Effector memory CD8-positive, alpha-beta T cell (primary cell): ENCODE results near the gene IQCE.

ENCODE experiments used
- ATAC-seq: fragments of 150-1000 bp; cut with Tn5 transposase; replicated peaks from 2 replicates; pipeline ENCODE4 v1.10.0; 2021; ENCODE audit warnings: mild to moderate bottlenecking, moderate library complexity
- DNase-seq, 3 experiments: peaks; one replicate each; pipeline ENCODE4 v3.0.0; 2021
- H3K27ac Mint-ChIP-seq, 2 donors: one replicate each; pipeline ENCODE4 v1.8.0; 2022; ENCODE audit warnings: mild to moderate bottlenecking in 2 of 2, mixed read lengths in 2 of 2, moderate library complexity in 2 of 2
- H3K27me3 Mint-ChIP-seq, 2 donors: one replicate each; pipeline ENCODE4 v1.8.0; 2022; ENCODE audit warnings: mixed read lengths in 2 of 2
- H3K36me3 Mint-ChIP-seq: one replicate; pipeline ENCODE4 v1.8.0; 2022; ENCODE audit warnings: mild to moderate bottlenecking, moderate library complexity, mixed read lengths; ENCODE audit not compliant: insufficient read depth
- H3K4me1 Mint-ChIP-seq, 2 donors: one replicate each; pipeline ENCODE4 v1.8.0; 2022; ENCODE audit warnings: low read depth in 2 of 2, mixed read lengths in 2 of 2
- H3K4me3 Mint-ChIP-seq, 2 donors: one replicate each; pipeline ENCODE4 v1.8.0; 2022; ENCODE audit warnings: mild to moderate bottlenecking in 2 of 2, mixed read lengths in 2 of 2, moderate library complexity in 2 of 2
- H3K9me3 Mint-ChIP-seq, 2 donors: one replicate each; pipeline ENCODE4 v1.8.0; 2022; ENCODE audit warnings: mixed read lengths in 2 of 2

IQCE gene

GRCh38 chr7:2655870-2656614 is 97.3 kb downstream of the IQCE start:
- no peak overlapping the region for H3K27ac Mint-ChIP-seq
- ATAC-seq (no peak), DNase-seq (no peak)
- no peaks in the 10 kb centered on the region for H3K9me3 Mint-ChIP-seq
- H3K27me3 Mint-ChIP-seq: no peaks in the 10 kb centered on the region
- H3K36me3 Mint-ChIP-seq: peaks cover 3% of the 10 kb centered on the region
- no peak overlapping the region for H3K4me3 Mint-ChIP-seq
- H3K4me1 Mint-ChIP-seq: peaks cover 0 to 9% of the 10 kb centered on the region in 2 donors

- no peaks in the 10 kb centered on the region for H3K9me3 Mint-ChIP-seq
- ATAC-seq (peak; percentile 22), DNase-seq (no peak)
- H3K27me3 Mint-ChIP-seq: no peaks in the 10 kb centered on the region
- H3K27ac Mint-ChIP-seq: peak overlapping the region; percentile 9 to 38
- peaks cover 3% of the 10 kb centered on the region for H3K36me3 Mint-ChIP-seq
- no peak overlapping the region for H3K4me3 Mint-ChIP-seq
- H3K4me1 Mint-ChIP-seq: peaks cover 0 to 7% of the 10 kb centered on the region in 2 donors
These were observed 98.4 kb downstream of the IQCE start for GRCh38 chr7:2657208-2657607.

- Mint-ChIP-seq H3K9me3 (no peaks in the 10 kb centered on the region), H3K27ac (no peak overlapping the region), H3K27me3 (no peaks in the 10 kb centered on the region), H3K4me3 (no peak overlapping the region), H3K36me3 (peaks cover 3% of the 10 kb centered on the region), H3K4me1 (peaks cover 0 to 3% of the 10 kb centered on the region in 2 donors)
- no peak for ATAC-seq
- DNase-seq: no peak
These were observed 99.3 kb downstream of the IQCE start for GRCh38 chr7:2657920-2658671.

- Mint-ChIP-seq H3K4me1 (peaks cover 0 to 3% of the 10 kb centered on the region in 2 donors), H3K27ac (no peak overlapping the region), H3K36me3 (peaks cover 3% of the 10 kb centered on the region), H3K9me3 (no peaks in the 10 kb centered on the region), H3K27me3 (no peaks in the 10 kb centered on the region), H3K4me3 (no peak overlapping the region)
- DNase-seq (no peak), ATAC-seq (no peak)
These were observed 100.2 kb downstream of the IQCE start for GRCh38 chr7:2658941-2659340.

GRCh38 chr7:2659556-2660358 is 101.0 kb downstream of the IQCE start:
- peaks cover 3% of the 10 kb centered on the region for H3K36me3 Mint-ChIP-seq
- ATAC-seq: no peak
- peaks cover 0 to 3% of the 10 kb centered on the region in 2 donors for H3K4me1 Mint-ChIP-seq
- no peaks in the 10 kb centered on the region for H3K9me3 Mint-ChIP-seq
- DNase-seq: no peak
- no peak overlapping the region for H3K27ac Mint-ChIP-seq
- no peak overlapping the region for H3K4me3 Mint-ChIP-seq
- no peaks in the 10 kb centered on the region for H3K27me3 Mint-ChIP-seq

- no peak for ATAC-seq
- H3K27ac Mint-ChIP-seq: no peak overlapping the region
These were observed 101.7 kb downstream of the IQCE start for GRCh38 chr7:2660359-2661095.

GRCh38 chr7:2661096-2661449 is 102.3 kb downstream of the IQCE start:
- no peak overlapping the region for H3K27ac Mint-ChIP-seq
- H3K9me3 Mint-ChIP-seq: no peaks in the 10 kb centered on the region

More at GRCh38 chr7:2660359-2661095, 101.7 kb downstream of the IQCE start:
- peaks cover 3% of the 10 kb centered on the region for H3K36me3 Mint-ChIP-seq
- DNase-seq: no peak
- no peaks in the 10 kb centered on the region for H3K9me3 Mint-ChIP-seq
- peaks cover 0 to 3% of the 10 kb centered on the region in 2 donors for H3K4me1 Mint-ChIP-seq
- no peak overlapping the region for H3K4me3 Mint-ChIP-seq
- H3K27me3 Mint-ChIP-seq: no peaks in the 10 kb centered on the region

GRCh38 chr7:2661602-2662272 is 103.0 kb downstream of the IQCE start:
- Mint-ChIP-seq H3K9me3 (no peaks in the 10 kb centered on the region), H3K4me3 (no peak overlapping the region), H3K36me3 (peaks cover 3% of the 10 kb centered on the region), H3K27ac (no peak overlapping the region), H3K27me3 (peaks cover 0 to under 1% of the 10 kb centered on the region in 2 donors), H3K4me1 (peaks cover 0 to 3% of the 10 kb centered on the region in 2 donors)
- ATAC-seq: no peak
- no peak for DNase-seq

More at GRCh38 chr7:2661096-2661449, 102.3 kb downstream of the IQCE start:
- no peak for DNase-seq
- Mint-ChIP-seq H3K4me3 (no peak overlapping the region), H3K36me3 (peaks cover 3% of the 10 kb centered on the region), H3K4me1 (peaks cover 0 to 3% of the 10 kb centered on the region in 2 donors), H3K27me3 (no peaks in the 10 kb centered on the region)
- no peak for ATAC-seq

- no peaks in the 10 kb centered on the region for H3K9me3 Mint-ChIP-seq
- H3K4me1 Mint-ChIP-seq: no peaks in the 10 kb centered on the region
- H3K4me3 Mint-ChIP-seq: no peak overlapping the region
- ATAC-seq (no peak), DNase-seq (no peak)
- H3K27ac Mint-ChIP-seq: no peak overlapping the region
- H3K36me3 Mint-ChIP-seq: peaks cover 3% of the 10 kb centered on the region
- peaks cover 6 to 8% of the 10 kb centered on the region in 2 donors for H3K27me3 Mint-ChIP-seq
These were observed 103.7 kb downstream of the IQCE start for GRCh38 chr7:2662273-2663120.

- H3K27me3 Mint-ChIP-seq: peaks cover 14 to 16% of the 10 kb centered on the region in 2 donors
- DNase-seq: no peak
- H3K4me1 Mint-ChIP-seq: peaks cover 0 to 6% of the 10 kb centered on the region in 2 donors
- H3K9me3 Mint-ChIP-seq: no peaks in the 10 kb centered on the region
- no peak overlapping the region for H3K4me3 Mint-ChIP-seq
- no peak for ATAC-seq
- peaks cover 3% of the 10 kb centered on the region for H3K36me3 Mint-ChIP-seq
- no peak overlapping the region for H3K27ac Mint-ChIP-seq
These were observed 104.5 kb downstream of the IQCE start for GRCh38 chr7:2663121-2663886.

GRCh38 chr7:2663960-2664359 is 105.2 kb downstream of the IQCE start:
- no peak for ATAC-seq
- Mint-ChIP-seq H3K36me3 (peaks cover 3% of the 10 kb centered on the region), H3K27me3 (peaks cover 16 to 20% of the 10 kb centered on the region in 2 donors), H3K27ac (no peak overlapping the region), H3K9me3 (no peaks in the 10 kb centered on the region), H3K4me3 (no peak overlapping the region), H3K4me1 (peaks cover 0 to 6% of the 10 kb centered on the region in 2 donors)
- no peak for DNase-seq
